8988T (cell line): ENCODE data around the gene CACFD1.

ENCODE experiments used
- DNase-seq: peaks from one replicate; pipeline ENCODE4 v3.0.0; 2011

CACFD1 gene

GRCh38 chr9:133520121-133520835 is 60.5 kb downstream of the CACFD1 start:
- no peak for DNase-seq
